D341Med (cell line): ENCODE data around the gene AUP1.

Experiments used
- DNase-seq: peaks from one replicate; pipeline ENCODE4 v3.0.0; 2012; ENCODE audit warnings: low spot score

The AUP1 gene

GRCh38 chr2:74556831-74557370 is 27.4 kb upstream of the AUP1 start:
- DNase-seq = no peak

GRCh38 chr2:74556159-74556558 is 26.7 kb upstream of the AUP1 start:
- DNase-seq = no peak

GRCh38 chr2:74555610-74556103 is 26.2 kb upstream of the AUP1 start:
- no peak for DNase-seq

- DNase-seq = peak; percentile 47
Observed at GRCh38 chr2:74554820-74555531, 25.5 kb upstream of the AUP1 start.

GRCh38 chr2:74553892-74554819 is 24.6 kb upstream of the AUP1 start, which contains the start of the genes DOK1 and LOXL3:
Gene DOK1, plus strand, starts transcription at chr2:74554720. Its CDS starts 35 bp downstream, at chr2:74554755.
Gene LOXL3, minus strand, starts transcription at chr2:74553942. Its CDS starts 1,308 bp downstream, at chr2:74552634.
- peak; percentile 83 for DNase-seq

- DNase-seq = no peak
Observed at GRCh38 chr2:74552914-74553811, 23.7 kb upstream of the AUP1 start.

GRCh38 chr2:74551942-74552913 is 22.7 kb upstream of the AUP1 start:
- no peak for DNase-seq

- no peak for DNase-seq
Observed at GRCh38 chr2:74551530-74551929, 22.0 kb upstream of the AUP1 start.

GRCh38 chr2:74550231-74550630 is 20.7 kb upstream of the AUP1 start:
- DNase-seq = no peak

- peak; percentile 77 for DNase-seq
Observed at GRCh38 chr2:74548900-74549826, 19.7 kb upstream of the AUP1 start.

- peak; percentile 47 for DNase-seq
Observed at GRCh38 chr2:74548285-74548899, 18.9 kb upstream of the AUP1 start.

GRCh38 chr2:74546004-74546403 is 16.5 kb upstream of the AUP1 start:
- DNase-seq = no peak

- no peak for DNase-seq
Observed at GRCh38 chr2:74544634-74545033, 15.1 kb upstream of the AUP1 start.

- no peak for DNase-seq
Observed at GRCh38 chr2:74542978-74543377, 13.5 kb upstream of the AUP1 start.

GRCh38 chr2:74540291-74540690 is 10.8 kb upstream of the AUP1 start:
- no peak for DNase-seq

GRCh38 chr2:74538881-74539339 is 9.4 kb upstream of the AUP1 start:
- DNase-seq = no peak

- DNase-seq = no peak
Observed at GRCh38 chr2:74537140-74537539, 7.6 kb upstream of the AUP1 start.

GRCh38 chr2:74536166-74536950 is 6.9 kb upstream of the AUP1 start:
- no peak for DNase-seq
